Measurements from ENCODE around the gene SCYGR4. TPM values are rescaled to one million over a fixed set of nuclear protein-coding genes. Genes with fewer than 3 reads are reported as not detected.

The SCYGR4 gene
- total and polyA plus RNA-seq, 2 experiments from 2014 or later = not detected

DNA sequence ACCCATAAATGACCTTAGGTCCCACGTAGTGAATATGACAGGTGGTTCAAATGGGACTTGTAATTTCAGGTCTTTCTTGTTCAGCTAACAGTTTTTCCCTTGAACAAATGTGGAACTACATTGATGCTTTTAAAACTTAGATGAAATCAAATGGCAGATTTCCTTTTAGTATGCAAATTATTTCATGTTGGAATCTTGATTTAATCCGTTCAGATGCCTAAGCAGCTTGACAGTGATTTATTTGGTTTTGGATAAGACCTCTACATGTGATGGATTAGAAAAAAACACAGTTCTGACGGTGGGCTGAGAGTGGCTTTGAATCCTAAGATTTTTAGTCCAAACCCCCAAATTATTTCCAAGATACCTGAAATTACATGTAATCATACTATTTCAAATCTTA, 16.9 kb downstream of the SCYGR4 start:
- Histone ChIP-seq H3K27ac (no peak overlapping the region), H3K4me1 (ENCODE audit: low read depth) (no peaks in the 10 kb centered on the region), H3K27me3 (no peaks in the 10 kb centered on the region), H3K9me3 (ENCODE audit: low read depth) (no peaks in the 10 kb centered on the region), H3K4me3 (no peak overlapping the region), H3K36me3 (no peaks in the 10 kb centered on the region)
- TF ChIP-seq, protein P1, sequence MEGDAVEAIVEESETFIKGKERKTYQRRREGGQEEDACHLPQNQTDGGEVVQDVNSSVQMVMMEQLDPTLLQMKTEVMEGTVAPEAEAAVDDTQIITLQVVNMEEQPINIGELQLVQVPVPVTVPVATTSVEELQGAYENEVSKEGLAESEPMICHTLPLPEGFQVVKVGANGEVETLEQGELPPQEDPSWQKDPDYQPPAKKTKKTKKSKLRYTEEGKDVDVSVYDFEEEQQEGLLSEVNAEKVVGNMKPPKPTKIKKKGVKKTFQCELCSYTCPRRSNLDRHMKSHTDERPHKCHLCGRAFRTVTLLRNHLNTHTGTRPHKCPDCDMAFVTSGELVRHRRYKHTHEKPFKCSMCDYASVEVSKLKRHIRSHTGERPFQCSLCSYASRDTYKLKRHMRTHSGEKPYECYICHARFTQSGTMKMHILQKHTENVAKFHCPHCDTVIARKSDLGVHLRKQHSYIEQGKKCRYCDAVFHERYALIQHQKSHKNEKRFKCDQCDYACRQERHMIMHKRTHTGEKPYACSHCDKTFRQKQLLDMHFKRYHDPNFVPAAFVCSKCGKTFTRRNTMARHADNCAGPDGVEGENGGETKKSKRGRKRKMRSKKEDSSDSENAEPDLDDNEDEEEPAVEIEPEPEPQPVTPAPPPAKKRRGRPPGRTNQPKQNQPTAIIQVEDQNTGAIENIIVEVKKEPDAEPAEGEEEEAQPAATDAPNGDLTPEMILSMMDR (IDR thresholded peaks at IDR 0.05; ENCODE audit: low read depth, low read length) = no peak
- no peak for DNase-seq (ENCODE audit: low read depth in 1 of 2, low spot score in 1 of 2)

DNA sequence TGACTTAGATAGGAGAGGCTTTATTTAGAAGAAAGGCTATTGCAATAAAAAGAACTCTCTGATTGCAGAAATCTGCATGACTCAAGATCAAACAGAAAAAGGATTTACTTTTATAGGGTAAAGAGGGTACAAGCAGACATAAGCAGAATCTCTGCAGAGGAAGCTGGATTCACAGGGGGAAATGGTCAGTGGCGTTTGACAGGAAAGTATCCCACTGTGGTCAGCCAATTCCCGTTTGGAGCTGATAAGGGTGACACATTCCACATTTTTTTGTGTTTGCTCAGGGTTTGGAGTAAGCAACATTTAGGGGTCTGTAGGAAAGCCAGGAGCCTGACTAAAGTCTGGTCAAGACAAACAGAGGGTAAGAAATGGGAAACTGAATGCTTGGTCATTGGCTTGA, 25.4 kb downstream of the SCYGR4 start:
- Histone ChIP-seq H3K27ac (no peak overlapping the region), H3K9me3 (ENCODE audit: low read depth) (no peaks in the 10 kb centered on the region), H3K4me1 (ENCODE audit: low read depth) (no peaks in the 10 kb centered on the region), H3K27me3 (no peaks in the 10 kb centered on the region), H3K4me3 (no peak overlapping the region), H3K36me3 (no peaks in the 10 kb centered on the region)
- peak in 1 of 2 donors; percentile 91 for DNase-seq (ENCODE audit: low read depth in 1 of 2, low spot score in 1 of 2)
- TF ChIP-seq, protein P1 (IDR thresholded peaks at IDR 0.05; ENCODE audit: low read depth, low read length) = no peak

- Histone ChIP-seq H3K4me3 (no peak overlapping the region), H3K4me1 (ENCODE audit: low read depth) (no peaks in the 10 kb centered on the region), H3K36me3 (no peaks in the 10 kb centered on the region), H3K27me3 (no peaks in the 10 kb centered on the region), H3K27ac (no peak overlapping the region), H3K9me3 (ENCODE audit: low read depth) (no peaks in the 10 kb centered on the region)
- TF ChIP-seq, protein P1 (IDR thresholded peaks at IDR 0.05; ENCODE audit: low read depth, low read length) = no peak
- DNase-seq (ENCODE audit: low read depth in 1 of 2, low spot score in 1 of 2) = no peak
Observed at GRCh38 chr2:227643990-227644551, 26.8 kb downstream of the SCYGR4 start.

DNA sequence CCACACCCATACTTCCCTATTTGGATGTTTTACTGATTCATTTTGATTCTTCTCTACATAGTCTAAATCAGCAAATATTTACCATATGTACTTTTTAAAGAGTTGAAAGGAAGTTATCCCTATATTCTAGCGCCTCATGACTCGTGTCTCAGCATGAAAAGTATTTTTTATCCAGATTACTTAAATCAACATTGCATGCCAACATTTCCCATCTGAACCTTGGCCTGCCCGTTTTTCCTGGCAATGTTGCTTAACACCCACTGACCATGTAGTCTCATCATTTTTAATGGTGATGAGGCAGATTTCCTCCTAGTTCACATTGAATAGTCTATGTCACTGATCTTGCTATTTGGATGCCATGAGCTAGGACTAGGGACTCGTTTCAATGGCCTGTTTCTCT, 36.1 kb downstream of the SCYGR4 start:
- TF ChIP-seq, protein P1 (IDR thresholded peaks at IDR 0.05; ENCODE audit: low read depth, low read length) = no peak
- Histone ChIP-seq H3K27me3 (no peaks in the 10 kb centered on the region), H3K27ac (no peak overlapping the region), H3K36me3 (no peaks in the 10 kb centered on the region), H3K9me3 (ENCODE audit: low read depth) (no peaks in the 10 kb centered on the region), H3K4me1 (ENCODE audit: low read depth) (no peaks in the 10 kb centered on the region), H3K4me3 (no peak overlapping the region)
- peak in 1 of 2 donors; percentile 74 for DNase-seq (ENCODE audit: low read depth in 1 of 2, low spot score in 1 of 2)

- DNase-seq (ENCODE audit: low read depth in 1 of 2, low spot score in 1 of 2) = no peak
- TF ChIP-seq, protein P1 (IDR thresholded peaks at IDR 0.05; ENCODE audit: low read depth, low read length) = no peak
- H3K4me1 ChIP-seq (ENCODE audit: low read depth) = no peaks in the 10 kb centered on the region
- H3K9me3 ChIP-seq (ENCODE audit: low read depth) = no peaks in the 10 kb centered on the region
- no peaks in the 10 kb centered on the region for H3K36me3 ChIP-seq
- no peak overlapping the region for H3K27ac ChIP-seq
- no peaks in the 10 kb centered on the region for H3K27me3 ChIP-seq
- H3K4me3 ChIP-seq = no peak overlapping the region
Observed at GRCh38 chr2:227654426-227654825, 37.1 kb downstream of the SCYGR4 start.
